Esophagus squamous epithelium (tissue), 5 donors: Measurements from ENCODE around the gene HSPG2. TPM values are rescaled to one million over a fixed set of nuclear protein-coding genes. Genes with fewer than 3 reads are reported as not detected.

Experiments
- DNase-seq: peaks from one replicate; lab custom pipeline; 2025; lab: John Stamatoyannopoulos, UW
- H3K27ac ChIP-seq, 4 donors: fragments of 200-600 bp; sonication (generic); one replicate each; pipeline ENCODE4 v1.5.1; 2016 to 2019; ENCODE audit warnings: mild to moderate bottlenecking in 1 of 4
- H3K27me3 ChIP-seq, 4 donors: fragments of 200-600 bp; sonication (generic); 1 replicate in 3 of 4; 2 replicates in 1 of 4; pipeline versions ENCODE4 v1.5.1 to v1.6.0; 2017 to 2021; ENCODE audit warnings: antibody characterized with exemption in 1 of 4
- H3K36me3 ChIP-seq, 3 donors: fragments of 200-600 bp; sonication (generic); one replicate each; pipeline ENCODE4 v1.5.1; 2016 to 2019
- H3K4me1 ChIP-seq, 3 donors: fragments of 200-600 bp; sonication (generic); one replicate each; pipeline ENCODE4 v1.5.1; 2017 to 2019
- H3K4me3 ChIP-seq, 4 donors: fragments of 200-600 bp; sonication (generic); 1 replicate in 3 of 4; 2 replicates in 1 of 4; pipeline ENCODE4 v1.5.1; 2016 to 2019; ENCODE audit warnings: mild to moderate bottlenecking in 2 of 4, moderate library complexity in 1 of 4
- H3K9me3 ChIP-seq, 3 donors: fragments of 200-600 bp; sonication (generic); one replicate each; pipeline ENCODE4 v1.5.1; 2016 to 2019
- POLR2A ChIP-seq, 4 donors: fragments of 450-650 bp; IDR thresholded peaks; one replicate each; pipeline ENCODE4 v1.6.1; 2017; ENCODE audit warnings: antibody characterized with exemption in 4 of 4, mild to moderate bottlenecking in 4 of 4, moderate library complexity in 3 of 4
- WGBS, 2 donors: methylation state at CpG; one replicate each; pipeline ENCODE4 v1.1.5; 2018; 5-methylcytosine and 5-hydroxymethylcytosine counted together
- intact Hi-C: fragments of 100-400 bp; cut with DNase I; formaldehyde crosslinking; loops from one replicate; pipeline ENCODE4 v1.15.0; 2022
- total RNA-seq, 4 donors: library from RNA; depleted of rRNA; stranded (reverse); fragments of >200 nt; gene quantifications; one replicate each; pipeline ENCODE4 v1.1.0, GENCODE V29; 2016
- TF ChIP-seq, protein P1 (sequence below), 6 experiments: fragments of 450-650 bp in 4 of 6; fragments of 200-600 bp in 2 of 6; sonication (generic) in 2 of 6; IDR thresholded peaks; one replicate each; pipeline ENCODE4 v1.5.1; 2016 to 2019; ENCODE audit warnings: antibody characterized with exemption in 6 of 6, mild to moderate bottlenecking in 4 of 6, moderate library complexity in 4 of 6
- donor health status: DM: yes; HTN: yes; CAD: no.

Gene HSPG2
- total RNA-seq, 4 donors from 2014 or later: 44.9 to 107 (median 54.2) TPM

DNA sequence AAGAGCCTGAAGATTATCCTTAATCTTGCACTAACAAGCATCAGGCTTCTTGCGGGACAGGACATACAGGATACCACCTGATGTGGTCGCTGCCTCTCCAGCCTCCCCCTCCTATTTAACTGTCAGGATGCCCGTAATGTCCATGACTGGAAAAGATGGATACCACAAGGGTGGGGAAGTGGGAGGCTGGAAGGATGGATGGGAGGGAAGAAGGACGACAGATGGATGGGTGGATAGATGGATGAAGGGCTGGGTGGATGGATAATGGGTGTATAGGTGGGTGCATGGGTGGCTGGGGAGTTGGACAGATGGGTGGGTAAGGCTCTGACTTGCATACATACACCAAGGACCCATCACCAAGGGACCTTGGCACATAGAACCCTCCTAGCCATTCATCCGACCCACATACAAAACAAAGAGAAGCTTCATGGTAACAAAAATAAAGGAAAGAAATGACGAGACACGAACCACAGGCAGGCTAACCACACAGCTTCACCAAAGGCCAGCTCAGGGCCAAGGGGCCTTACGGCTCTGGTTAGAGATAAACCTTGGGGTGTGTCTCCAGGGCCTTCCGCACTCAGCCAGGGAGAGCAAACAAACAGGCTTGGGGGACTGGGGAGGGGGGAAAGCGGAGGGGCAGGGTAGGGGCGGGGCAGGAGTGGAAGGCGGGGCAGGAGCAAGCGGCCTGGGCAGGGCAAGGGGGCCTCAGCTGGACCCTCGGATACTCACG is 50.5 kb downstream of the HSPG2 start:
- H3K27me3 ChIP-seq: no peaks in the 10 kb centered on the region
- H3K4me1 ChIP-seq: peaks cover 0 to 9% (median 0%) of the 10 kb centered on the region in 3 donors
- no peak overlapping the region for H3K4me3 ChIP-seq
- peak overlapping the region in 2 of 4 donors; percentile 13 to 49 for H3K27ac ChIP-seq
- no peak for TF ChIP-seq POLR2A (IDR thresholded peaks at IDR 0.05)
- TF ChIP-seq, protein P1, sequence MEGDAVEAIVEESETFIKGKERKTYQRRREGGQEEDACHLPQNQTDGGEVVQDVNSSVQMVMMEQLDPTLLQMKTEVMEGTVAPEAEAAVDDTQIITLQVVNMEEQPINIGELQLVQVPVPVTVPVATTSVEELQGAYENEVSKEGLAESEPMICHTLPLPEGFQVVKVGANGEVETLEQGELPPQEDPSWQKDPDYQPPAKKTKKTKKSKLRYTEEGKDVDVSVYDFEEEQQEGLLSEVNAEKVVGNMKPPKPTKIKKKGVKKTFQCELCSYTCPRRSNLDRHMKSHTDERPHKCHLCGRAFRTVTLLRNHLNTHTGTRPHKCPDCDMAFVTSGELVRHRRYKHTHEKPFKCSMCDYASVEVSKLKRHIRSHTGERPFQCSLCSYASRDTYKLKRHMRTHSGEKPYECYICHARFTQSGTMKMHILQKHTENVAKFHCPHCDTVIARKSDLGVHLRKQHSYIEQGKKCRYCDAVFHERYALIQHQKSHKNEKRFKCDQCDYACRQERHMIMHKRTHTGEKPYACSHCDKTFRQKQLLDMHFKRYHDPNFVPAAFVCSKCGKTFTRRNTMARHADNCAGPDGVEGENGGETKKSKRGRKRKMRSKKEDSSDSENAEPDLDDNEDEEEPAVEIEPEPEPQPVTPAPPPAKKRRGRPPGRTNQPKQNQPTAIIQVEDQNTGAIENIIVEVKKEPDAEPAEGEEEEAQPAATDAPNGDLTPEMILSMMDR (IDR thresholded peaks at IDR 0.05): no peak
- H3K9me3 ChIP-seq: no peaks in the 10 kb centered on the region
- intact Hi-C loops: no loop called here
- H3K36me3 ChIP-seq: peaks cover 9 to 99% (median 48%) of the 10 kb centered on the region in 3 donors
- DNase-seq: no peak
- WGBS, 2 donors: 74 to 77% methylated on average over 9 to 14 of the region's 15 CpGs

DNA sequence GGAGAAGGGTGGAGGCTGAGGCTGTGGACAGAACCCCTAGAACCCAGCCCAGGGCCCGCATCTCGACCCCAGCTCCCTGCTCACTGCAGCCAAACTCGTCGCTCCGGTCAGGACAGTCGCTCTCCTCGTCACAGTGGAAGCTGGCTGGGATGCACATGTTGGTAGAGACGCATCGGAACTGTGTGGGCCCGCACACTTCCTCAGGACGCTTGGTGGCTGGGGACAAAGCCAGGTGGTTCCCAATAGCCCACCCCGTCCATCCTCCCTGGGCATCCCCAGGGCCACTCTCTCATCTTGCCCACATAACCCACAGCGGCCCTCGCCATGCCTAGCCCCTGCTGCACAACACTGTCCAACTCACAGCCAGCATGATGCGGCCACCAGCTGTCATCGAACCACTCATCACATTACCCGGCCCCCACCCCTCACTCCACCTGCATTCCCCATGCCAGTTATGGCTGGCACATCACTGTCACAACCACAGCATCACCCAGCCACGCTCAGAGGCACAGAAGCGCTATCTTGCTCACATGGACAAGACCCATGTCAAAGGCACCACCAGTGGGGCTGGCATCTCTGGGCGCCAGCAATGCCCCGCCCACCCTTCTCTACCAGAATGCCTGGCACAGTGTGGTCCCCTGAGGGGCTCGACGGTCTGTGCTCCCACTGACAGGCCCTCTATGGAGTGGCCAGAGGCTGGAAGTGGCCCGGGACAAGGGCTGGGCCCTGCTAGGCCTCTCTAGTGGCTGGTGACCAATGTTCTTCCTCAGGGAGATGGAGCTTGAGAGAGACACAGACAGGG is 51.7 kb downstream of the HSPG2 start:
- Histone ChIP-seq H3K27me3 (no peaks in the 10 kb centered on the region), H3K27ac (peak overlapping the region in 1 of 4 donors; percentile 21), H3K36me3 (peaks cover 15 to 99% (median 56%) of the 10 kb centered on the region in 3 donors), H3K4me3 (no peak overlapping the region), H3K4me1 (no peaks in the 10 kb centered on the region), H3K9me3 (no peaks in the 10 kb centered on the region)
- no peak for DNase-seq
- TF ChIP-seq POLR2A (IDR thresholded peaks at IDR 0.05): no peak
- TF ChIP-seq, protein P1 (IDR thresholded peaks at IDR 0.05): no peak
- intact Hi-C loops: no loop called here
- whole genome bisulfite sequencing, 2 donors: 79 to 90% methylated on average over 16 to 17 of the region's 24 CpGs

DNA sequence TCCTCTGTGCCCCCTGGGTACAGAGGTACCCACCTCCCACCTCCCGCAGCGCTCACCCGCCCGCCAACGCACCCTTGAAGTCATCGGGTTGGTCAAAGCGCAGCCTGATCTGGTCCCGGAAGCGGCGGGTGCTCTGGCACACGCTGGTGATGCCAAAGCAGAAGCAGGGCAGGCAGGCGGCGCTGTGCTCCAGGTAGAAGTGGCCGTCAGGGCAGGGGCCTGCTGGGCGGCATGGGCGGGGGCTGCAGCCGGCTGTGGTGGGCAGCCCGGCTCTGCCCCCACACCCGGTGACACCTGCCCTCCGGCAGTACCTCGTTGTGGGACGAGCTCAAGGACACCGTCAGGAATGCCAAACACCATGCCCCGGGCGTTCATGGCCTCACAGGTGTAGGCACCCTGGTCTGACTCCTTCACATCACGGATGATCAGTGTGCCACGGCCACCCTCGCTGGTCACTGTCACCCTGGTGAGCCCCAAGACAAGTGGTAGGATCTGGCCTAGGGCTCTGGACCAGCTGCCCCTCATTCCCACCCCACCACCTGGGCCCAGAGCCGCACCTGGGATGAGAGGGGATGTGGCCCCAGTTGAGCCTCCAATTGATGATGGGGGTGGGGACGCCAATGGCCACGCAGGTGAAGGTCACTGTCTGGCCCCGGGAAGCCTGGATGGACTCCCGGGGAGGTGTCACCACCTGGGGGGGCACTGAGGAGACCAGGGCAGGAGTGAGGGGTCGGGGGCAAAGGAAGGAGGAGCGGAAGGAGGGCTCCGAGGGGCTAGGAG is 52.5 kb downstream of the HSPG2 start:
- 70 to 92% methylated on average over 3 to 4 of the region's 36 CpGs for WGBS, 2 donors
- no peaks in the 10 kb centered on the region for H3K9me3 ChIP-seq
- DNase-seq: no peak
- intact Hi-C loops: no loop called here
- H3K27ac ChIP-seq: peak overlapping the region in 1 of 4 donors; percentile 21
- H3K4me3 ChIP-seq: no peak overlapping the region
- no peaks in the 10 kb centered on the region for H3K4me1 ChIP-seq
- H3K36me3 ChIP-seq: peaks cover 20 to 99% (median 60%) of the 10 kb centered on the region in 3 donors
- no peaks in the 10 kb centered on the region for H3K27me3 ChIP-seq
- TF ChIP-seq POLR2A (IDR thresholded peaks at IDR 0.05): no peak
- TF ChIP-seq, protein P1 (IDR thresholded peaks at IDR 0.05): no peak

DNA sequence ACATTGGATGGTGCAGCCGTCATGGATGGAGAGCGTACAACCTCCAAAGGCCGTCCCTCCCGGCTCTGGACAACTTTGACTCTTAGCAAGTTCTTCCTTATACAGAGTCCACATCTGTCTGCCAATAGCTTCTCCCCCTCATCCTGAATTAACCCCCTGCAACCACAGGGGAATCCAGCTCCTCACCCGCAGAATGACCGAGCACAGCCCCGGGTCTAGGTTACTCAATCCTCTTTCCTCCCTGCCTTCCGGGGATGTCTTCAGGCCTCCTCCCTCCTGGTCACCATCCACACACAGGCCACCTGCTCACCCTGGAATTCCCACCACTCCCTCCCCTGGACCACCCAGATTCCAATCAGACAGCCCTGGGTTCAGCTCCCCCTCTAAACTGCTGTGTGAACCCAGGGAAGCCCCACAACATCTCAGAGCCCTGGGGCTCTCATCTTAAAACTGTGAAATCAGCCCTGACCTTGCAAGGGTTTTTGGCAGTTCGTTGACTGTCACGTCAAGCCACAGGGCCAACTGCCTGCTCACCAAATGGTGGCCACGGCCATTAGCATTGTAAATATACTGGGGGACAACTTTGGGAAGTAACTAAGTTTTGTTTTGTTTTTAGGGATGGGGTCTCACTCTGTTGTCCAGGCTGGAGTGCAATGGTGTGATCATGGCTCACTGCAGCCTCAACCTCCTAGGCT is 54.2 kb downstream of the HSPG2 start:
- no peak overlapping the region for H3K4me3 ChIP-seq
- H3K4me1 ChIP-seq: no peaks in the 10 kb centered on the region
- peak overlapping the region in 2 of 4 donors; percentile 22 to 36 for H3K27ac ChIP-seq
- no peaks in the 10 kb centered on the region for H3K27me3 ChIP-seq
- peaks cover 23 to 99% (median 65%) of the 10 kb centered on the region in 3 donors for H3K36me3 ChIP-seq
- no peak for DNase-seq
- WGBS, 2 donors: 72 to 86% methylated on average over 10 of the region's 11 CpGs
- H3K9me3 ChIP-seq: no peaks in the 10 kb centered on the region
- intact Hi-C loops: no loop called here
- TF ChIP-seq POLR2A (IDR thresholded peaks at IDR 0.05): no peak
- TF ChIP-seq, protein P1 (IDR thresholded peaks at IDR 0.05): no peak
